MM.1S (cell line): ENCODE measurements around the gene SLC16A9.
A peak's percentile ranks its signal among the peaks of the same experiment; 100 is the strongest.

Source experiments
- DNase-seq: peaks from one replicate; pipeline ENCODE4 v3.0.0-alpha.2; 2015
- H2AFZ ChIP-seq: fragments of 300-600 bp; sonication (generic); 2 replicates; pipeline ENCODE4 v1.6.0; 2016; ENCODE audit warnings: antibody characterized with exemption, low read length
- H3F3A ChIP-seq: fragments of 300-600 bp; sonication (generic); 2 replicates; pipeline ENCODE4 v1.6.1; 2016; ENCODE audit warnings: mild to moderate bottlenecking, antibody characterized with exemption, low read length, moderate library complexity, mixed read lengths; ENCODE audit not compliant: insufficient read depth
- H3K27ac ChIP-seq: fragments of 300-600 bp; sonication (generic); 2 replicates; pipeline ENCODE4 v1.5.1; 2016; ENCODE audit warnings: mild to moderate bottlenecking, low read length
- H3K27me3 ChIP-seq: fragments of 300-600 bp; sonication (generic); replicated peaks from 2 replicates; pipeline ENCODE4 v1.6.0; 2016; ENCODE audit warnings: low read length; ENCODE audit not compliant: insufficient read depth
- H3K36me3 ChIP-seq: fragments of 300-600 bp; sonication (generic); replicated peaks from 2 replicates; pipeline ENCODE4 v1.6.1; 2016; ENCODE audit warnings: mild to moderate bottlenecking, low read length, mixed read lengths; ENCODE audit not compliant: insufficient read depth
- H3K4me1 ChIP-seq: fragments of 300-600 bp; sonication (generic); 2 replicates; pipeline ENCODE4 v1.6.1; 2016; ENCODE audit warnings: low read length, mixed read lengths
- H3K4me2 ChIP-seq: fragments of 300-600 bp; sonication (generic); 2 replicates; pipeline ENCODE4 v1.6.0; 2016; ENCODE audit warnings: low read depth, low read length
- H3K4me3 ChIP-seq: fragments of 300-600 bp; sonication (generic); 2 replicates; pipeline ENCODE4 v1.5.1; 2016; ENCODE audit warnings: low read length, mixed read lengths
- H3K79me2 ChIP-seq: fragments of 300-600 bp; sonication (generic); 2 replicates; pipeline ENCODE4 v1.6.1; 2016; ENCODE audit warnings: mixed run types, low read length, mixed read lengths
- H3K9ac ChIP-seq: fragments of 300-600 bp; sonication (generic); 2 replicates; pipeline ENCODE4 v1.6.1; 2016; ENCODE audit warnings: low read length, mixed read lengths
- H3K9me2 ChIP-seq: fragments of 300-600 bp; sonication (generic); replicated peaks from 2 replicates; pipeline ENCODE4 v1.6.1; 2016; ENCODE audit warnings: mild to moderate bottlenecking, low read length, mixed read lengths; ENCODE audit not compliant: insufficient read depth
- H3K9me3 ChIP-seq: fragments of 300-600 bp; sonication (generic); replicated peaks from 2 replicates; pipeline ENCODE4 v1.6.1; 2016; ENCODE audit warnings: mild to moderate bottlenecking, low read length, mixed read lengths; ENCODE audit not compliant: insufficient read depth
- H4K20me1 ChIP-seq: fragments of 300-600 bp; sonication (generic); 2 replicates; pipeline ENCODE4 v1.6.1; 2016; ENCODE audit warnings: mild to moderate bottlenecking, low read length, moderate library complexity, mixed read lengths; ENCODE audit not compliant: insufficient read depth
- CTCF ChIP-seq: fragments of 300-600 bp; sonication (generic); IDR thresholded peaks from 2 replicates; pipeline ENCODE4 v1.5.1; 2016; ENCODE audit warnings: antibody characterized with exemption, low read length, mixed read lengths
- EZH2 ChIP-seq: fragments of 300-600 bp; sonication (generic); optimal IDR thresholded peaks from 2 replicates; pipeline ENCODE3; 2017; ENCODE audit warnings: low read depth, mild to moderate bottlenecking, antibody characterized with exemption, low read length, mixed read lengths
- EZH2phosphoT487 ChIP-seq: fragments of 300-600 bp; sonication (generic); IDR thresholded peaks from 2 replicates; pipeline ENCODE4 v1.6.1; 2018; ENCODE audit warnings: antibody characterized with exemption, low read length

SLC16A9 gene

GRCh38 chr10:59678884-59679301 is 30.8 kb downstream of the SLC16A9 start:
- Histone ChIP-seq H3K4me2 (no peak overlapping the region; the same call in 1 of the 2 replicates), H3K36me3 (no peaks in the 10 kb centered on the region), H3K79me2 (no peaks in the 10 kb centered on the region), H3K27ac (peak overlapping the region; percentile 36; the same call in 1 of the 2 replicates), H2AFZ (no peak overlapping the region), H4K20me1 (no peaks in the 10 kb centered on the region), H3K4me3 (no peak overlapping the region), H3K9me3 (no peaks in the 10 kb centered on the region), H3K9ac (no peak overlapping the region), H3K9me2 (no peaks in the 10 kb centered on the region), H3K27me3 (no peaks in the 10 kb centered on the region), H3K4me1 (peaks cover 33% of the 10 kb centered on the region), H3F3A (peaks cover 8% of the 10 kb centered on the region; the same call in 1 of the 2 replicates)
- TF ChIP-seq EZH2 (no peak), CTCF (no peak), EZH2phosphoT487 (no peak)
- DNase-seq, result peak; percentile 66

DNA sequence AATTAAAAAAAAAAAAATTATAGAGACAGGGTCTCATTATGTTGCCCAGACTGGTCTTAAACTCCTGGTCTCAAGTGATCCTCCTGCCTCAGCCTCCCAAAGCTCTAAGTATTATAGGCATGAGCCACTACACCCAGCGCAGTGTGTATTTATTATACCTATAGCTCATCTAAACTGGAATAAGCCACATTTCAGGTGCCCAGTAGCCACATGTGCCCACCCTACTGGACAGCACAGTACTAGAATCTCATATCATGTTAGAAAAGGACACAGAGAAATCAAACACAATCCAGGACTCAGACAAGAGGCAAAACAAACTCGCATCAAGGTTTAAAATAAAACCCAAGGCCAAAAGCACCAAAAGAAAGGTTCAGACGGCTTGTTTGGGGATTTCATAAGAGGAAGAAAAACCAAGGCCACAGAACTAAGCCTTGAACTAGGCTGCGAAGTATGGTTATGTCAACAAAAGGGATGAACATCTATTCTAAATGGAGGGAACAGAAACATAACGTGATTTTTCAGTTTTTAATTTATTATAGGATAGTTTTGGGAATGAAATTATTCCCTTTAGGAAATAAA is 32.3 kb downstream of the SLC16A9 start:
- no peak for DNase-seq
- H3K79me2 ChIP-seq, result no peaks in the 10 kb centered on the region
- H3K4me1 ChIP-seq, result peaks cover 31% of the 10 kb centered on the region
- H3F3A ChIP-seq, result peaks cover 8% of the 10 kb centered on the region; the same call in 1 of the 2 replicates
- no peaks in the 10 kb centered on the region for H3K9me3 ChIP-seq
- no peak overlapping the region for H3K4me2 ChIP-seq
- no peaks in the 10 kb centered on the region for H3K9me2 ChIP-seq
- no peak overlapping the region for H2AFZ ChIP-seq
- H3K27ac ChIP-seq, result no peak overlapping the region
- no peak overlapping the region for H3K9ac ChIP-seq
- H3K4me3 ChIP-seq, result no peak overlapping the region
- no peaks in the 10 kb centered on the region for H4K20me1 ChIP-seq
- no peak for TF ChIP-seq EZH2
- TF ChIP-seq EZH2phosphoT487, result no peak
- TF ChIP-seq CTCF, result no peak
- no peaks in the 10 kb centered on the region for H3K27me3 ChIP-seq
- H3K36me3 ChIP-seq, result no peaks in the 10 kb centered on the region

DNA sequence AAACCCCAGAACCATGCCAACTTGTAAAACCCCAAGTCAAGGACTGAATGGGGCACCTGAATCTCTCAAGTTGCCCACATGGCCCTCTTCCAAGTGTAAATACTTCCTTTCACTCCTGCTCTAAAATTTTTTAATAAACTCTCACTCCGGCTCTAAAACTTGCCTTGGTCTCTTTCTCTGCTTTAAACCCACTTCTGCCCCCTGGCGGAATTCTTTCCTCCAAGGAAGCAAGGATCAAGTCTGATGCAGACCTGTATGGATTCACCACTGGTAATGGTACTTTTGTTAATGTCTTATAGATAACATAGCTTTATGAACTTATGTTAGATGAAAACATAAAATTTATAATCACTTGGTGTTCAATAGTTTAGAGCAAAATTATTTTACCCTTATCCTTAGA is 33.8 kb downstream of the SLC16A9 start:
- H3K9ac ChIP-seq, result no peak overlapping the region
- no peak overlapping the region for H3K4me2 ChIP-seq
- no peaks in the 10 kb centered on the region for H3K9me2 ChIP-seq
- no peak overlapping the region for H3K4me3 ChIP-seq
- H3K4me1 ChIP-seq, result peaks cover 34% of the 10 kb centered on the region
- no peaks in the 10 kb centered on the region for H3K27me3 ChIP-seq
- no peaks in the 10 kb centered on the region for H3K36me3 ChIP-seq
- peak; percentile 28 for TF ChIP-seq CTCF
- TF ChIP-seq EZH2phosphoT487, result no peak
- no peak overlapping the region for H3K27ac ChIP-seq
- no peak for DNase-seq
- H3F3A ChIP-seq, result peaks cover 8% of the 10 kb centered on the region; the same call in 1 of the 2 replicates
- H2AFZ ChIP-seq, result no peak overlapping the region
- no peaks in the 10 kb centered on the region for H4K20me1 ChIP-seq
- no peaks in the 10 kb centered on the region for H3K79me2 ChIP-seq
- H3K9me3 ChIP-seq, result no peaks in the 10 kb centered on the region
